Camera-type eye (tissue), 1 donor: ENCODE measurements around the gene ESR1. TPM values are rescaled to one million over a fixed set of nuclear protein-coding genes. Genes with fewer than 3 reads are reported as not detected.

Experiments
- total RNA-seq: library from RNA; depleted of rRNA; stranded (reverse); fragments of >200 nt; gene quantifications from one replicate; pipeline ENCODE4 v1.2.3, GENCODE V29; 2014

ESR1 gene
- total RNA-seq = 0.60 TPM

GRCh38 chr6:151807513-151808370, at the start of gene ESR1:
ESR1 (plus strand) TSS chr6:151807682; CDS start chr6:151807913, 231 bp downstream.

